GM12892 (cell line): ENCODE measurements around the gene CHST5.

ENCODE experiments used
- POLR2A ChIP-seq: IDR thresholded peaks from 2 replicates; pipeline ENCODE4 v1.6.1; 2011; ENCODE audit warnings: low read depth, low read length, control low read depth
- POLR2AphosphoS5 ChIP-seq: IDR thresholded peaks from 2 replicates; pipeline ENCODE4 v1.6.1; 2011; ENCODE audit warnings: low read depth, low read length, control low read depth
- TAF1 ChIP-seq: IDR thresholded peaks from 2 replicates; pipeline ENCODE4 v1.6.1; 2011; ENCODE audit warnings: low read depth, mild to moderate bottlenecking, control low read depth, low read length, borderline replicate concordance

DNA sequence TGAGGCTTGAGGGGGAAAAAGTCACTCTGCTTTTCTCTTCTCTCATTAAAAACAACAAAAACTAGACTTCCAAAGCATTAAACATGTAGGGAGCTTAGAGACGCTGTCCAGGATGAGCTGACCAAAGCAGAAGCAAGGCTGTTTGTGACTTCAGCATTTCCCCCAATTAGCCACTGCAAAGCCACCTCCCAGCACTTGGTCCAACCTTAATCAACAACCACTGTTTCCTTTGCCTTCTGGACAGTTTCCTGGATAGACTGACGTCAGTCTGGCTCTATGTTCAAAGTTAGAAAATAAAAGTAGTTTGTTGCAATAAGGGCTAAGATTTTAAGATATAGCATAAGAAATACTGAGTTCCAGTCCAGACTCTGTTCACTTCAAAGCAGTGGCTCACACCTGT is 17.0 kb upstream of the CHST5 start:
- TF ChIP-seq POLR2A (no peak), POLR2AphosphoS5 (no peak), TAF1 (no peak)
